Hematopoietic multipotent progenitor cell (in vitro differentiated cells): ENCODE results near the gene MICAL3. TPM values are rescaled to one million over a fixed set of nuclear protein-coding genes. Genes with fewer than 3 reads are reported as not detected.

Experiments
- DNase-seq, 3 donors: peaks; one replicate each; pipeline ENCODE4 v3.0.0-alpha.2; 2011 to 2015; ENCODE audit warnings: low read depth in 2 of 3, low spot score in 2 of 3
- small RNA-seq: library from RNA; depleted of rRNA; stranded (forward); fragments of <200 nt; gene quantifications from one replicate; pipeline ENCODE3, GENCODE V24; 2012
- total RNA-seq: library from RNA; depleted of rRNA; stranded (reverse); fragments of >200 nt; gene quantifications from one replicate; pipeline ENCODE4 v1.2.3, GENCODE V29; 2012

The MICAL3 gene
- total RNA-seq, 1 donor: 15.9 TPM

DNA sequence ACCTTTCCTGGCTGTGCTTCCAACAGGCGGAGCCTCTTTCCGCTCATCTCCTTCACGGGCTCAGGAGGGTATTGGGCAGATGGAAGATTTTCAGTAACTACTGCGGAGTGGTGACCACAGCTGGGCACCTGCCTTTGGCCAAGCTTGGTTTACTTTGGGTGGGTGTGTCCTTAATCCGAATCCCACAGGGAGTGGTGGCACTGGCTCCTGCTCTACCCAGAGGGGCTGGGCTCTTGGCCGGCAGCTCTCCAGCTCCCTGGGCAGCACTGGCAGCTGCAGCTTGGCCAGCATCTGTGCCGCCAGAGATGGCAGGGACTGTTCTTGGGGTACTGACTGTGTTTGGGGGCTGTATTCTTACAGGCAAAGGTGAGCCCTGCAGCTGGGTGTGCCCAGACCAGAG is 279.9 kb downstream of the MICAL3 start:
- DNase-seq: no peak

DNA sequence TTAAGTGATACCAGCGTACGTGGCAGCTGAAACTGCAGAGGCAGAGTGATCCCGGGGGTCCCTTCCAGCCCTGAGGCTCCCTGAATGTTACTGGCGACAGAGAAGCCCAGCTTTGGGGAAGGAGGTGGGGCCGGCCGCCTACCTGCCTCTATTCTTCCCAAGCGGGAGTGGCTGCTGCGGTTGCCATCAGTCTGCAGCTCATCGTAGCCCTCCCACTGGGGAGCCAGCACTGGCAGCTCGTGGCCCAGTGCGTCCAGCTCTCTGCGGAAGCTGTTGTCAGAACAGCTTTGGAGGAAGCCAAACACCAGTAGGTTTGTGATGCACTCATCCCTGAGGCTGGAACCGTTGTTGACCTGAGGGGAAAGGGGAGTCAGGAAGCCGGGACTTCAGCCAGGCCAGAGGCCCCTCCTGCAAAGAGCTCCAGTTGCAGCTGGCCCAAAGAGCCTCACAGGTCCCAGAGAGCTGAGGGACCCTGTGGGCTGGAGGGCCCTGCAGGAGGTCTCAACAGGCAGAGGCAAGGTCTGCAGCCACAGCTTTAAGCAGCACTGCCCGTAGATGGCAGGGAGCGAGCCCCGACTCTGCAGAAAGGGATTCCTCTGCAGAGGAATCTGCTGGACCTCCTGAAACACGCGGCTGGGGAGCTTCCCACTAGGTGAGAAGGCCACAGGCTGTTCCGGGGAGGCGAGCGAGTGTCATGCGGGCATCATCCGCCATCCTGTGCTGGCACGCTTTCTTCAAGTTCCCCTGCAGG is 280.5 kb downstream of the MICAL3 start:
- DNase-seq: no peak

DNA sequence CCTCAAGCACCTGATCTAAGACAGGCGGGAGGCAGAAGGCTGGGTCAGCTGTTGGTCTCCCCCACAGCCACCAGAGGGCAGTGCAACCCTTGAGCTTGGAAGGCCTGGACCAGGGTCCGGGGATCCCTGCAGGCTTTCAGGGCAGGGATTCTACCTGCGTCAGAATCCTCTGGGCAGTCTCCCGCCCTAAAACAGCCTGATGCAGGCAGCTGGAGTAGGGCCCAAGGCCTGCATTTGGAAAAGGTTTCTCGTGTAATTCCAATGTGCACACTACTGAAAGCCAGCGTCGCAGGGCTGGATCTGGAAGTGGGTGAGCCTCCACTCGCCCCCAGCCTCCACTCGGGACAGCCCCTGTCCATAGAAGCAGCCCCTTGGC is 281.8 kb downstream of the MICAL3 start:
- DNase-seq: peak; percentile 37 to 73 (median 56)

DNA sequence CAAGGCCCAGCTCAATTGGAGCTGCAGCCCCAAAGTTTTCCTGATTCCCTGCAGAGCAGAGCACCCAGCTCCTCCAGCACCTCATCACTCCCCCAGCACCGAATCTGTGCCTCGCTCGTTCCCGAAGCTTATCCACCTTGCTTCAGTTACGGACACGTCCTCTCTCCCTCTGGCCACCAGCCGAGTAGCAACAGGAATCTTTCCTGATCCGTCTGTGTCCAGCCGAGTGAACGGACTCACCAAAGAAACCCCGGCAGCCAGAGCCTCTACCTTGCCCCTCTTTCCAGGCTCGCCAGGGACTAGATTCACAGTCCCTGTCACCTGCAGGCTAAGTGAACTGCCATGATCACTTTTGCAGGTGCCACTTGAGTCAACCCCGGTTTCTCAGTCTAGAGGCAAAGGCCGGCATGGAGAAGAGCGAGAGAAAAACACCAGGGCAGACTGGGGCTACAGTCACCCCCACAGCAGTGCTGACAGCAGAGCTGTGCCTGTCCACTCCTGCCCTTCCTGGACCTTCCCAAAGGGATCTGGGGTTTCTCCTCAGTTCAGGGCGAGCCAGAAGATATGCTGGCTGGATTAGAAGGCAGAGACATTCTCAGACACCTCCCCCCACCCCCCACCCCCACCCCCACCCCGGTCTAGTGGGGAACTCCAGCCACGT is 282.4 kb downstream of the MICAL3 start:
- no peak for DNase-seq

DNA sequence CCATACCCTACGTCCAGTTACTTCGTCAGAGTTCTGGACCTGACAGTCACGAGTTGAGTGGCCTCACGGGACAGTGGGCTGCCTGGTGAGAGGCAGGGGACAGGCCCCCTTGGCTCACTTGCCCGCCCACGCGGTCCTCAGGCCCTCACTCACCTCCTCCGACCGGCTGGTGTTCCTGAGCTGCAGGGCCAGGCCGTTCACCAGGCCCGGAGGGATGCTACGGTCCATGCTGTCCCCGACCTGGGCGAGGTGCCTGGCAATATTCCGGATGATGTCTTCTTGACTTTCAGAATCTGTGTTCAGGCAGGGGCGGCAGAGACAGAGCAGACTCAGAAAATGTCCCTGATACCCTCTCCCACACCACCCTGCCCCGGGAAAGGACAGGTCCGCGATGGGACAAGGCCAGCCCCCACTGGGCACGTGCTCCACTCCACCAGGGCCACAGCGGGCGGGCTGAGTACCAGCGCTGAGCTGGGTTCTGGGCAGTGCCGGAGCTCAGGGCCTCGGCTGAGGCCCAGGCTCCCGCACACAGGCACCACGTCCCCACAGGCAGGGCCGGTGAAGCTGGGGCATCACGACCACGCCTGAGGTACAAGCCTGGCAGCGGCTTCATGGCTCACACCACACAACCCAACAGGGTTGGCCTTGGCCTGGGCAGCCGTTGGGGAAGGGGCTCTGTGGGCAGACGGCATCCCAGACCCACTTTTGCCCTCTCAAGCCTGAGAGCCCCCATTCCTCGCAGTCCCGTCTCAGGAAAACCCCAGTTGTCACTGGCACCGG is 285.0 kb downstream of the MICAL3 start:
- no peak for DNase-seq

DNA sequence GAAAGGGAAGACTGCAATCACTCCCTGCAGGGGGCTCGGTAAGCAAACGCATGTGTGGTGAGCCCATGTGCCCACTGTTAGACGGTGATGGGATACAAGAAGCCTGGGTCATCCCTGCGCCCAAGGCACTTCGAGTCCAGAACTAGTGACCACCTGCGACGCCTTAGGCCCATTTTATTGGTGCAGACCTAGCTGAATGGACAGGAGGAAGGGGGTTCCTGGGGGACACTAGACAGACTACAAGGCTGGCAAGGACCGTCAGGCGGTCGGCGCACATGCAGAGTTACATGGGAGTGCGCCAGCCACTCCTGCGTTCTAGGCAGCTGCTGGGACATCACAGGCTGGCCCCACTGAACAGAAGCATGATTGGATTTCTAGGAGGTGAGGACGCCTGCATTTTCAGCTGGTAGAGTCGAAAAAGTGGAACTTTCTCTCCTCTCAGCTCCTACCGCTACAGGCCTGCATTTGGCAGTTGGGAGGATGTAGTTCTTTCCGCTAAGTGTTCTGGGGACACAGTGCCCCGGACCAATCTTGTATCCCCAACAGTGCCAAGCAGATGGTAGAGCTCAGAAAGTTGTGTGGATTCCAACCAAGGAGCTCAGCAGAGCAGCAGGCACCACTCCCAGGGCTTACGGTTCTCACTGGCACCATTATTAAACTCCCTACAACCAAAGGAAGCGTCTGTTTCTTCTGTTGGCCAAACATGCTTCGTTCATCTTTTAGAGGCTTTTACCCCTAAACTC is 285.8 kb downstream of the MICAL3 start:
- DNase-seq: no peak

Small RNA genes lying within 50 kb of the gene (small RNA-seq; reads per million reads assigned to genes)
- gene MIR3198-1 (not detected), gene MIR648 (not detected)

Other genes with a start within 250 kb of the MICAL3 start
- gene PEX26, start 53.4 kb upstream of the MICAL3 start, total RNA-seq: 21.3 TPM
- gene TUBA8, start 86.2 kb upstream of the MICAL3 start, total RNA-seq: 2.4 TPM
- 5.1 TPM for gene USP18, start 125.6 kb upstream of the MICAL3 start, total RNA-seq